Endothelial cell of hepatic sinusoid (primary cell): ENCODE measurements around the gene C2orf92.

Source experiments
- in situ Hi-C: cut with HindIII; loops from 2 replicates; pipeline ENCODE4 v1.10.0; 2017; ENCODE audit warnings: low sequenced_read_pairs

The C2orf92 gene

GRCh38 chr2:97740590-97741182, 71.2 kb downstream of the C2orf92 start:
- in situ Hi-C loops, result no loop called here

GRCh38 chr2:97741251-97741650, 71.7 kb downstream of the C2orf92 start:
- in situ Hi-C loops, result no loop called here

- in situ Hi-C loops, result no loop called here
Observed at GRCh38 chr2:97741686-97742085, 72.2 kb downstream of the C2orf92 start.

- in situ Hi-C loops, result no loop called here
Observed at GRCh38 chr2:97742381-97742847, 72.9 kb downstream of the C2orf92 start.

- in situ Hi-C loops, result no loop called here
Observed at GRCh38 chr2:97743913-97744312, 74.4 kb downstream of the C2orf92 start.

GRCh38 chr2:97745474-97746174, 76.1 kb downstream of the C2orf92 start:
- in situ Hi-C loops, result no loop called here

- in situ Hi-C loops, result no loop called here
Observed at GRCh38 chr2:97747285-97747684, 77.8 kb downstream of the C2orf92 start.

GRCh38 chr2:97747716-97748115, 78.2 kb downstream of the C2orf92 start:
- in situ Hi-C loops, result no loop called here

GRCh38 chr2:97749581-97749980, 80.1 kb downstream of the C2orf92 start:
- in situ Hi-C loops, result no loop called here

GRCh38 chr2:97750017-97750416, 80.5 kb downstream of the C2orf92 start:
- in situ Hi-C loops, result no loop called here

- in situ Hi-C loops, result no loop called here
Observed at GRCh38 chr2:97751752-97752151, 82.2 kb downstream of the C2orf92 start.
